Right ventricle myocardium inferior (tissue), 1 donor: ENCODE data around the gene C19orf67. TPM values are rescaled to one million over a fixed set of nuclear protein-coding genes. Genes with fewer than 3 reads are reported as not detected.
"Not testable (repeated sequence)": the region's sequence is repeated elsewhere in the genome, so short reads cannot be mapped to it uniquely, and the experiment has no call there.

Experiments
- ATAC-seq: fragments of 200-7000 bp; cut with Tn5 transposase; one replicate; pipeline ENCODE4 v1.9.1; 2020; ENCODE audit warnings: mild to moderate bottlenecking, moderate library complexity
- DNase-seq: peaks from one replicate; pipeline ENCODE4 v3.0.0; 2021; ENCODE audit errors: missing footprints
- intact Hi-C: fragments of 100-400 bp; cut with DNase I; formaldehyde crosslinking; loops from one replicate; pipeline ENCODE4 v1.11.0; 2022
- total RNA-seq: library from RNA; stranded (reverse); fragmentation: NEBNext Ultra II Directional; extraction: Animal tissue kit (Norgen Biotek cat#: 25700); gene quantifications from one replicate; pipeline ENCODE4 v1.2.1, GENCODE V29; 2021
- donor health status: DM: no; HTN: yes; CAD: no; lungs with severe emphysema.

C19orf67 gene
- total RNA-seq, 1 donor from 2014 or later, result not detected

DNA sequence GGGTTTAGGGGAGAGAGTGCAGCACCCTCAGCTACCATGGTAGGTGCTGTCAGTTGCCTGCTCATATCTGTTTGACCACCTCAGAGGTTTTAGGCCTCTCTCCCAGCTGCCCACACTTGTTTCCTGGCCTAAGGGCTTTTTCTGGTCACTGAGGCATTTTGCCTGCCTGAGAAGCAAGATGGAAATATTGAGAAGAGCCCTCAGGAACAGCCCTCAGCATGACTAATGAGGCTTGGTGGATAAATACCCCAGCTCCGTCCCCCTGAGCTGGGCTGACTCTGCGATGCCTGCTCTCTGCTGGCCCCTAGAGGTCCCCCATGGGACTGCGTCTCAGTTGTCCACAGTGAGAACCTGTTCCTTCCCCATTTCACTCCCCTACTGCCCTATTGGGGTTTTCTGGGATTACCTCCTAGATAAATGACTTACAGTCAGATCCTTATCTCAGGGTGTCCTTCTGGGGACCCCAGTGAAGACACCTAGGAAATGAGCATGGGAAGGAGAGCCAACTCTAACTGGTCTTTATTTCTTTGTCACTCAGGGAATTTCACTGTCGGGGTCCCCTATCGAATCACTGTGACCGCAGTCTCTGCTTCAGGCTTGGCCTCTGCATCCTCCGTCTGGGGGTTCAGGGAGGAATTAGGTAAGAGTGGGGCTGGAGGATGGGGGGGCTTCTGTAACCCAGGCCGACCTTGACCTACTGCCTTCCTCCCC lies 37.0 kb downstream of the C19orf67 start:
- intact Hi-C loops, result no loop called here
- peak; percentile 80 for DNase-seq
- peak; percentile 50 for ATAC-seq

- ATAC-seq, intact Hi-C loops, DNase-seq: not testable (repeated sequence)
Observed at GRCh38 chr19:14047866-14048265, 37.7 kb downstream of the C19orf67 start.

DNA sequence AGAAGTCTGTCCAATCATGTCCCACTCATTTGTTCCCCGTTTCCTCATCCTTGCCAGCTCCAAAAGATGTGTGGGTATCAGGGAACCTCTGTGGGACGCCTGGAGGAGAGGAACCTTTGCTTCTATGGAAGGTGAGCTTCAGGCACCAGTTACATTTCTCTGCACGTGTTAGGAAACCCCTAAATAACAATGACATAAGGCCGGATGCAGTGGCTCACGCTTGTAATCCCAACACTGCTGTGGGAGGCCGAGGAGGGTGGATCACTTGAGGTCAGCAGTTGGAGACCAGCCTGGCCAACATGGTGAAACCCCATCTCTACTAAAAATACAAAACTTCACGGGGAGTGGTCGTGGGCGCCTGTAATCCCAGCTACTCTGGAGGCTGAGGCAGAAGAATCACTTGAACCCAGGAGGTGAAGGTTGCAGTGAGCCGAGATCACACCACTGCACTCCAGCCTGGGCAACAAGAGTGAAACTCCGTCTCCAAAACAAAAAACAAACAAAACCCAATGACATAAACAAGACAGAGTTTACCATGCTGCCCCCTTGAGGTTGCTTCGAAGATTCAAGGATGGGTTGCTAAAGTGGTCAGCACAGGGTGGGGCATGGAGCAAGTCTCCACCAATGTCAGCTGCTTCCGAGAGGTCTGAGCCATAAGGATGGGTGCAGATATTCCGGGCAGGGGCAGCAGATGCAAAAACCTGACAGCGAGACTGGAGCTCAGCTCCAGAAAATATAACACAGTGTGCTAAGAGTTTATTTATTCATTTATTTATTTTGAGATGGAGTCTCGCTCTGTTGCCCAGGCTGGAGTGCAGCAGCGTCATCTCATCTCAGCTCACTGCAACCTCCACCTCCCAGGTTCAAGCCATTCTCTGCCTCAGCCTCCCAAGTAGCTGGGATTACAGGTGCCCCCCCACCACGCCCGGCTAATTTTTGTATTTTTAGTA lies 42.6 kb downstream of the C19orf67 start:
- ATAC-seq, result peak; percentile 88
- intact Hi-C loops, result loop anchor here (2.0 kb wide), 1 partner anchor 162 kb away; no protein-coding TSS in a partner anchor
- DNase-seq, result not testable (repeated sequence)

- intact Hi-C loops, result no loop called here
- ATAC-seq (no peak), DNase-seq (no peak)
Observed at GRCh38 chr19:14039181-14039580, 46.4 kb downstream of the C19orf67 start.

DNA sequence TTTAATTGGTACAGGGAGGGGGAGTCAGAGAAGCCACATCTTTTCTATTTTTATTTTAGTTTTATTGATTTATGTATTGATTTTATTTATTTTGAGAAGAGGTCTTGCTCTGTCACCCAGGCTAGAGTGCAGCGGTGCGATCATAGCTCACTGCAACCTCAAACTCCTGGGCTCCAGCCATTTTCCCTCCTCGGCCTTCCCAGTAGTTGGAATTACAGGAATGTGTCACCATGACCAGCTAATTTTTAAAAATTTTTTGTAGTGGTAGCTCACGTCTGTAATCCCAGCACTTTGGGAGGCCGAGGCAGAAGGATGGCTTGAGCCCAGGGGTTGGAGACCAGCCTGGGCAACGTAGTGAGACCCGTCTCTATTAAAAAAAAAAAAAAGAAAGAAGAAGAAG lies 49.9 kb downstream of the C19orf67 start:
- ATAC-seq, result no peak
- intact Hi-C loops, result no loop called here
- no peak for DNase-seq

DNA sequence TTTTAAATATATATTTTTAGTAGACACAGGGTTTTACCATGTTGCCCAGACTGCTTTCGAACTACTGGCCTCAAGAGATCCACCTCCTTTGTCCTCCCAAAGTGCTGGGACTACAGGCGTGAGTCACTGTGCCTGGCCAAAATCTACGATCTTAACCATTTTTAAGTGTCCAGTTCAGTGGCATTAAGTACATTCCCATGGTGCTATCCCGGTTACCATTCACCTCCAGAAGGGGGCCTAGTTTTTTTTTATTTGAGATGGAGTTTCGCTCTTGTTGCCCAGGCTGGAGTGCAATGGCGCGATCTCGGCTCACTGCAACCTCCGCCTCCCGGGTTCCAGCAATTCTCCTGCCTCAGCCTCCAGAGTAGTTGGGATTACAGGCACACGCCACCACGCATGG lies 50.4 kb downstream of the C19orf67 start:
- DNase-seq, ATAC-seq, intact Hi-C loops: not testable (repeated sequence)

- DNase-seq, result no peak
- intact Hi-C loops, result no loop called here
- no peak for ATAC-seq
Observed at GRCh38 chr19:14033946-14034345, 51.6 kb downstream of the C19orf67 start.

DNA sequence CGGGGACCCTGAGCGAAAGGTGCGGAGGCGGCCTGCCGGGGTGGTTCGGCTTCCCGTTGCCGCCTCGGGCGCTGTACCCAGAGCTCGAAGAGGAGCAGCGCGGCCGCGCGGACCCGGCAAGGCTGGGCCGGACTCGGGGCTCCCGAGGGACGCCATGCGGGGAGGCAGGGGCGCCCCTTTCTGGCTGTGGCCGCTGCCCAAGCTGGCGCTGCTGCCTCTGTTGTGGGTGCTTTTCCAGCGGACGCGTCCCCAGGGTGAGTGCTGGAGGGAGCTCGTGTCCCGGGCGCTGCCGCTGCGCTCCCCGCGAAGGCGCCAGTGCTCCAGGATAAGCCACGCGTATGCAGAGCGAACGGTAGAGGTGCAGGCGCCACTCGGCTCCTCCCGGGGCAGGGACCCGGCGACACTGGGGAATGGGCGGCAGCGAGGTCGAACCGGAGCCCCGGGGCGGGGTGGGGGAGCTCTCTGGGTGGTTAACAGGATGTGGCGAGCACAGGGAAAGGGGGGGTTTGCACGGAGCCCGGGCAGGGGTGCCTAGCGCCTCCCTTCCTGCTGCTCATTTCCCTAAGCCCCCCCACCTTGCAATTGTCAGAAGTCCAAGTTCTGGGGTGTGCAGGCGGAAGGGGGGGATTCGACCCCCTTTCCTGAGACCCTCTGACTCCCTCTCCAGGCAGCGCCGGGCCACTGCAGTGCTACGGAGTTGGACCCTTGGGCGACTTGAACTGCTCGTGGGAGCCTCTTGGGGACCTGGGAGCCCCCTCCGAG lies 53.7 kb downstream of the C19orf67 start, which contains the start of gene IL27RA:
Gene IL27RA (plus strand): TSS at position 44 of the 762 bp plus-strand sequence. CDS start 111 bp downstream, at position 155.
- ATAC-seq, result peak; percentile 78
- intact Hi-C loops, result no loop called here
- DNase-seq, result peak; percentile 86

Other genes starting within 250 kb of the C19orf67 start
- 0.68 TPM for gene NANOS3, start 208.6 kb downstream of the C19orf67 start, total RNA-seq
- 0.76 TPM for gene BRME1, start 179.7 kb downstream of the C19orf67 start, total RNA-seq
- gene CC2D1A, start 179.6 kb downstream of the C19orf67 start, total RNA-seq, result 18.7 TPM
- 2.5 TPM for gene PODNL1, start 147.4 kb downstream of the C19orf67 start, total RNA-seq
- 18.0 TPM for gene DCAF15, start 133.3 kb downstream of the C19orf67 start, total RNA-seq
- 15.4 TPM for gene RFX1, start 79.5 kb downstream of the C19orf67 start, total RNA-seq
- not detected for gene RLN3, start 57.6 kb downstream of the C19orf67 start, total RNA-seq
- gene IL27RA, start 54.0 kb downstream of the C19orf67 start, total RNA-seq, result 5.6 TPM
- gene PALM3, start 23.7 kb downstream of the C19orf67 start, total RNA-seq, result 0.41 TPM
- 7.3 TPM for gene MISP3, start 13.0 kb downstream of the C19orf67 start, total RNA-seq
- gene SAMD1, start 5.0 kb upstream of the C19orf67 start, total RNA-seq, result 60.2 TPM
- 494 TPM for gene PRKACA, start 32.0 kb upstream of the C19orf67 start, total RNA-seq
- 2.0 TPM for gene ASF1B, start 50.8 kb upstream of the C19orf67 start, total RNA-seq
- 27.0 TPM for gene ADGRL1, start 120.4 kb upstream of the C19orf67 start, total RNA-seq